PFSK-1 (cell line): ENCODE results near the gene NFATC4.

Experiments used
- FOXP2 ChIP-seq: optimal IDR thresholded peaks from 2 replicates; pipeline ENCODE3; 2011; ENCODE audit warnings: borderline replicate concordance, control low read depth, inconsistent platforms; ENCODE audit not compliant: insufficient read depth; ENCODE audit errors: extremely low read length, extremely low read depth
- POLR2AphosphoS5 ChIP-seq: IDR thresholded peaks from 2 replicates; pipeline ENCODE4 v1.6.1; 2012; ENCODE audit warnings: low read depth, mild to moderate bottlenecking, control low read depth, low read length, moderate library complexity
- SIN3A ChIP-seq: IDR thresholded peaks from 2 replicates; pipeline ENCODE4 v1.6.1; 2012; ENCODE audit warnings: mild to moderate bottlenecking, low read length, moderate library complexity, borderline replicate concordance; ENCODE audit not compliant: insufficient read depth
- TAF1 ChIP-seq: IDR thresholded peaks from 2 replicates; pipeline ENCODE4 v1.6.1; 2012; ENCODE audit warnings: low read length, control low read depth, borderline replicate concordance; ENCODE audit not compliant: insufficient read depth
- TF ChIP-seq, protein P1 (sequence below), 2 experiments: IDR thresholded peaks; 2 replicates each; pipeline versions ENCODE4 v1.6.1 to v1.8.0; 2011 to 2012; ENCODE audit warnings: low read depth in 2 of 2, low read length in 2 of 2, control low read depth in 1 of 2, inconsistent platforms in 1 of 2, mild to moderate bottlenecking in 1 of 2, moderate library complexity in 1 of 2; ENCODE audit not compliant: insufficient read depth in 1 of 2

NFATC4 gene

DNA sequence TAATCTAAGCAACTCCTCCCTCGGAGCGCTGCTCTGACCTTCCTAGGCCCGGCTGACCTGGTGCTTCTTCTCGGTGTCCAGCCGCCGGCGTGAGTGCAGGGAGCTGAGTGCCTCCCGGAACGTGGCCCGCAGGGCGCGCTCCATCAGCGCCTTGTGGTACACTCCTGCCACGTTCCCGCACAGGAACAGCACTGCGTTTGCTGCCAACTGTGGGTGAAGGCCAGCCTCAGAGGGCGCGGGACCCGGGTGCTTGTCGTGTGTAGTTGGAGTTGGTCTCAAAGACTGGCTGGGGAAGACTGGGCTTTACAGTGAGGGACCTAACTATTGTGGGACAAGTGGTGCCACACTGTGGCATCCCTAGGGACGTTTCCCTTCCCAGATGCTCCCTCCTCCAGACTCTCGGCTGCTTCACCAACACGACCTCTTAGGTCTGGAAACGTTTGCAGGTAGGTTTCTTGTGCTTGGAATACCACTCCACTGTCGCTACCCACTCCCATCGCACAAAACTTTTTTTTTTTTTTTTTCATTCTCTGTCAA lies 36.2 kb upstream of the NFATC4 start:
- TF ChIP-seq SIN3A (no peak), TAF1 (no peak), POLR2AphosphoS5 (no peak), FOXP2 (no peak)
- TF ChIP-seq, protein P1, sequence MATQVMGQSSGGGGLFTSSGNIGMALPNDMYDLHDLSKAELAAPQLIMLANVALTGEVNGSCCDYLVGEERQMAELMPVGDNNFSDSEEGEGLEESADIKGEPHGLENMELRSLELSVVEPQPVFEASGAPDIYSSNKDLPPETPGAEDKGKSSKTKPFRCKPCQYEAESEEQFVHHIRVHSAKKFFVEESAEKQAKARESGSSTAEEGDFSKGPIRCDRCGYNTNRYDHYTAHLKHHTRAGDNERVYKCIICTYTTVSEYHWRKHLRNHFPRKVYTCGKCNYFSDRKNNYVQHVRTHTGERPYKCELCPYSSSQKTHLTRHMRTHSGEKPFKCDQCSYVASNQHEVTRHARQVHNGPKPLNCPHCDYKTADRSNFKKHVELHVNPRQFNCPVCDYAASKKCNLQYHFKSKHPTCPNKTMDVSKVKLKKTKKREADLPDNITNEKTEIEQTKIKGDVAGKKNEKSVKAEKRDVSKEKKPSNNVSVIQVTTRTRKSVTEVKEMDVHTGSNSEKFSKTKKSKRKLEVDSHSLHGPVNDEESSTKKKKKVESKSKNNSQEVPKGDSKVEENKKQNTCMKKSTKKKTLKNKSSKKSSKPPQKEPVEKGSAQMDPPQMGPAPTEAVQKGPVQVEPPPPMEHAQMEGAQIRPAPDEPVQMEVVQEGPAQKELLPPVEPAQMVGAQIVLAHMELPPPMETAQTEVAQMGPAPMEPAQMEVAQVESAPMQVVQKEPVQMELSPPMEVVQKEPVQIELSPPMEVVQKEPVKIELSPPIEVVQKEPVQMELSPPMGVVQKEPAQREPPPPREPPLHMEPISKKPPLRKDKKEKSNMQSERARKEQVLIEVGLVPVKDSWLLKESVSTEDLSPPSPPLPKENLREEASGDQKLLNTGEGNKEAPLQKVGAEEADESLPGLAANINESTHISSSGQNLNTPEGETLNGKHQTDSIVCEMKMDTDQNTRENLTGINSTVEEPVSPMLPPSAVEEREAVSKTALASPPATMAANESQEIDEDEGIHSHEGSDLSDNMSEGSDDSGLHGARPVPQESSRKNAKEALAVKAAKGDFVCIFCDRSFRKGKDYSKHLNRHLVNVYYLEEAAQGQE (IDR thresholded peaks at IDR 0.05; ENCODE audit: insufficient read depth in 1 of 2, low read depth in 2 of 2, low read length in 2 of 2): no peak

- TF ChIP-seq POLR2AphosphoS5 (no peak), FOXP2 (no peak), SIN3A (no peak), TAF1 (no peak)
- TF ChIP-seq, protein P1 (IDR thresholded peaks at IDR 0.05; ENCODE audit: insufficient read depth in 1 of 2, low read depth in 2 of 2, low read length in 2 of 2): no peak
Measured at GRCh38 chr14:24332268-24332993, 35.6 kb upstream of the NFATC4 start.

DNA sequence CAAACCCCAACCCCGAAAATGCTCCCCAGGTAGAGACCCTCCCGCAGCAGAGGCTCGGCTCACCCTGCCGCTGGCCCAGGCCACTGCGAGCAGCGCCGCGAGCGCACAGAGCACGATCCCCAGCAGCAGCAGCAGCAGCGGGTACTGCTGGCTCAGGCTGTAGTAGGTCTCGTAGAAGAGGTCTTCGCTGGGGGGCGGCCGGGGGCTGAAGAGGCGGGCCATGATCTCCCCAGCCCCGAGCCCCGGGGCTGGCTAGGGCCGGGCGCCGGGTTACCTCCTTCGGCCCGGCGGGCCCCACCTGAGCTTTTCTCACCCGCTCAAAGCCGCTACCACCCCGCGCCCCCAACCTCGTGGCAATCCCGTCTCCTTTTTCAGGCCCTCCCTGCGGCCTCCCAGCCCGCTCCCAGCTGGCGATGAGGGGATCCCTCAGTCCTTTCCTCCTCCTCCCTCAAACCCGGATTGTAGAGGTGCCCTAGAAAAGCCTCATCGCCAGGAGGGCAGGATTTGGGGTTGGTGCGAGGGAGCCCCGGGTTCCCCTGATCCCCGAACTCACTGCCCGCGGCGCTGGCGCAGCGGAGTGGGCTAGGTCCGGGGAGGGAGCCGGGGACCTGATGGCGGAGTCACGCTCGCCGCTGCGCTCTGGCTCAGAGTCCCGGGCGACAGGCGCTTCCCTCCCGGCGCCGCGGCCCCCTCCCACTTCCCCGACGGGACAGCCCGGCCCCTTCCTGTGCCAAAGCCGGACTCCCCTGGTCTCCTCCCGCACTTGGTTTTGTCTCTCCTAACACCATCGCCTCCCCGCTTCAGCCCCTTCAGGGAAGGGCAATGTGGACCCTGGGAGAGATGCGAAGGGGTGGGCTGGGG lies 33.3 kb upstream of the NFATC4 start, which contains the start of gene ADCY4:
Gene ADCY4 (minus strand): TSS at position 641 of the 861 bp plus-strand sequence. CDS start 419 bp downstream, at position 222.
- TF ChIP-seq TAF1 (no peak), POLR2AphosphoS5 (no peak), FOXP2 (no peak), SIN3A (no peak)
- TF ChIP-seq, protein P1 (IDR thresholded peaks at IDR 0.05; ENCODE audit: insufficient read depth in 1 of 2, low read depth in 2 of 2, low read length in 2 of 2): no peak

- TF ChIP-seq, protein P1 (IDR thresholded peaks at IDR 0.05; ENCODE audit: insufficient read depth in 1 of 2, low read depth in 2 of 2, low read length in 2 of 2): no peak
- TF ChIP-seq FOXP2 (no peak), TAF1 (no peak), POLR2AphosphoS5 (no peak), SIN3A (no peak)
Measured at GRCh38 chr14:24335461-24336171, 32.4 kb upstream of the NFATC4 start.
